CD4-positive, alpha-beta T cell treated with Interleukin-6 for 4 hours (primary cell): ENCODE results near the gene ZNF354B.

Experiments
- DNase-seq: peaks from one replicate; pipeline ENCODE4 v3.0.0-alpha.2; 2020; ENCODE audit warnings: mixed read lengths

Gene ZNF354B

DNA sequence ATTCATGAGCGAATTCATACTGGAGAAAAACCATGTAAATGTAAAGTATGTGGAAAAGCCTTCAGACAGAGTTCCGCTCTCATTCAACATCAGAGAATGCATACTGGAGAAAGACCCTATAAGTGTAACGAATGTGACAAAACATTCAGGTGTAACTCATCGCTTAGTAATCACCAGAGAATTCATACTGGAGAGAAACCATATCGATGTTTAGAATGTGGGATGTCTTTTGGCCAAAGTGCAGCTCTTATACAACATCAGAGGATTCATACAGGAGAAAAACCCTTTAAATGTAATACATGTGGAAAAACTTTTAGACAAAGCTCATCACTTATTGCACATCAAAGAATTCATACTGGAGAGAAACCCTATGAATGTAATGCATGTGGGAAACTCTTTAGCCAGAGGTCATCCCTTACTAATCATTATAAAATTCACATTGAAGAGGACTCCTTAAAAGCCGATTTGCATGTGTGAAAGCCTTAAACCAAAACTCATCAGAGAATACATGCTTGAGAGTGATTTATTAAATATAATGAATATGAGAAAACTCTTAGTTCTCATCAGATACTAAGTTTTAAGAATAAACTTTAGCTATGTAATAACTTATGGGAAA, 24.2 kb downstream of the ZNF354B start:
- no peak for DNase-seq

DNA sequence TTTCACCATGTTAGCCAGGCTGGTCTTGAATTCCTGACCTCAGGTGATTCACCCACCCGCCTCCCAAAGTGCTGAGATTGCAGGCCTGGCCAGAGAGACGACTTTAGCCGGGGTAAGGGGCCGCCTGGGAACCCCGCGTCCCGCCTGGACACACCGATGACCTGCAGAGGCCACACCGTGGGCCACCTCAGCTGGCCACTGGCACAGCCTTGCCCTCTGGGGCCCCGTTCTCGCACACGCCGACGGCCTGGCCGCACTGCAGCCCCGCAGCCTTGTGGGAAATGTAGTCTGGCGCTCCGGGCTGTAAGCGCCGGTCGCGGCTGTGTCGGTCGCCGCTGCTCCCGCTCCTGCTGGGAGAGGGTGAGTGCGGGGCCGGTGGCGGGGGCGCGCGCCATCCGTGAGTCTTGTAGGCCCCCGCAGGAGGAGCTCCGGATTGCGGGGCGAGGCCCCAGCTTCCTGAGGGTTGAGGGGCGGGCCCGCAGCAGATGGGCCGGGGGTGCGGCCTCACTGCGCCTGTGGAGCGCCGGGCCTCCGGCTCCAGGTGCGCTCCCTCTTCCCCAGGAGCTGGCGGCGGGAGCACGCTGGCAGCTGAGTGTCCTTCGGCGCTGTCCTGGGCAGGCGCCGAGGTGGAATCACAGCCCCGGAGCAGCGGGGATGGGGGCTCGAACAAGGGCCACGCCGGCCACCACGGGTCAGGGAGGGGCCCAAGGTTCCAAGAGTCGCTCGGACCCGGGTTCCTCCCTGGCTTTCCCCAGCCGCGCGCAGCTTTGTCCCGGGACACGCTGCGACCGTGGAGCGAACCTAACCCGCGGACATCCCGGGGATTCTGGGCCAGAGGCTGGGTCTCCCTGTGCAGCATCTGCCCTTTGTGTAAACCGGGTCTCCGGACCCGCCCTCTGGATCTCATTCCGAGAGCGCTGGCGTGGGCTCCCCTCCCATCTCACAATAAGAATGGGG, 36.1 kb downstream of the ZNF354B start, which contains the start of gene ZFP2:
Gene ZFP2, plus strand, starts transcription at position 299 of the 957 bp plus-strand sequence. CDS start 35,401 bp downstream, outside the sequence.
- DNase-seq, result peak; percentile 54

DNA sequence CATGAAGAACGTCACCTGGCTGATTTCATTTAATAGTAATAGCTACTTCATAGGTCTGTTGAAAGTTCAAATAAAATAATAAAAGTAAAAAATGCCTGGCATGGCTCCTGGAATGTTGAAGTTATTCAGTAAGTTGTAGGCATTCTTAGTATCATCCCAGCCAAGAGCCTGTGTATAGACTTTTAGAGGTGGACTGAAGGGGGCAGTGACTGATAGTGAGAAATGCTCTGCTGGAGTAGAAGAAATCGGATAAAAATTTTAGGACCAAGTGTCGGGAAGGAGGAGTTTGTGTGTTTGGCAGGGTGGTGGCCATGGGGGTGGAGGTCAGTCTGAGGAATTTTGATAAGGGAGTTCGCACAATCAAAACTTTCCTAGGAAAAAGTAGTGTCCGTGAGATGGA, 39.5 kb downstream of the ZNF354B start:
- DNase-seq, result no peak

DNA sequence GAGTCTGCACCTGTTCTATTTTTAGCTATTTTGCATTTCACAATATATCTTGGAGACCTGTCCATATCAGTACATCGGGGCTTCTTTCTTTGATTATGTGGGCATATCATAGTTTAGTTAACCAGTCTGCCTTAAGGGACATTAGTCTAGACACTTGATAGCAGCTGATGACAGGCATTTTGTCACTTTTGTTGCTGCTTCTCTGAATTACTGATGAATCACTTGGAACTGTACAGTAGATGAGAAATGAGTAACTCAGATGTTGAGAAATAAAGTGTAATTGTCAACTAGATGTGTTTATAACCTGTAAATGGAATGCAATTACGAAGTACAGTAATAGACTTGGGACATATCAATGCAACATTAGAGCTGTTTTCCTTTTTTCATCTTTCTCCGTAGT, 43.1 kb downstream of the ZNF354B start:
- no peak for DNase-seq

DNA sequence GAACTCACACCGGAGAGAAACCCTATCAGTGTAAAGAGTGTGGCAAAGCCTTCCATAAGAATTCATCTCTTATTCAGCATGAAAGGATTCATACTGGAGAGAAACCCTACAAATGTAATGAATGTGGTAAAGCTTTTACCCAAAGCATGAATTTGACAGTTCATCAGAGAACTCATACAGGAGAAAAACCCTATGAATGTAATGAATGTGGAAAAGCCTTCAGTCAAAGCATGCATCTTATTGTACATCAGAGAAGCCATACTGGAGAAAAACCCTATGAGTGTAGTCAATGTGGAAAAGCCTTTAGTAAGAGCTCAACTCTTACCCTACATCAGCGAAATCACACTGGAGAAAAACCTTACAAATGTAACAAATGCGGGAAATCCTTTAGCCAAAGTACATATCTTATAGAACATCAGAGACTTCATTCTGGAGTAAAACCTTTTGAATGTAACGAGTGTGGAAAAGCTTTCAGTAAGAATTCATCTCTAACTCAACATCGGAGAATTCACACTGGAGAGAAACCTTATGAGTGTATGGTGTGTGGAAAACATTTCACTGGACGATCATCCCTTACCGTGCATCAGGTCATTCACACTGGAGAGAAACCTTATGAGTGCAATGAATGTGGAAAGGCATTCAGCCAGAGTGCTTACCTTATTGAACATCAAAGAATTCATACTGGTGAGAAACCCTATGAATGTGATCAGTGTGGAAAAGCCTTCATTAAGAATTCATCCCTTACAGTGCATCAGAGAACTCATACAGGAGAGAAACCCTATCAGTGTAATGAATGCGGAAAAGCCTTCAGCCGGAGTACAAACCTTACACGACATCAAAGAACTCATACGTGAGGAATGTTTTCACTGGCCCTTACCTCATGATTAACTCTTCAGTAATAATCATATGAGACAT, 72.3 kb downstream of the ZNF354B start:
- no peak for DNase-seq
